GM12801 (cell line): ENCODE results near the gene AMZ2.

Source experiments
- CTCF ChIP-seq: IDR thresholded peaks from one replicate; pipeline ENCODE4 v1.5.1; 2011; ENCODE audit warnings: control low read depth; ENCODE audit not compliant: insufficient read length; ENCODE audit errors: extremely low read depth

Gene AMZ2

GRCh38 chr17:68291836-68292688 is 44.2 kb downstream of the AMZ2 start:
- TF ChIP-seq CTCF: no peak

GRCh38 chr17:68292689-68293040 is 44.8 kb downstream of the AMZ2 start:
- TF ChIP-seq CTCF: no peak

GRCh38 chr17:68293490-68294195 is 45.8 kb downstream of the AMZ2 start:
- no peak for TF ChIP-seq CTCF

GRCh38 chr17:68294196-68294555 is 46.3 kb downstream of the AMZ2 start:
- no peak for TF ChIP-seq CTCF

- TF ChIP-seq CTCF: no peak
These were observed 46.8 kb downstream of the AMZ2 start for GRCh38 chr17:68294617-68295016.

GRCh38 chr17:68295086-68295485 is 47.2 kb downstream of the AMZ2 start:
- TF ChIP-seq CTCF: no peak

- TF ChIP-seq CTCF: no peak
These were observed 48.7 kb downstream of the AMZ2 start for GRCh38 chr17:68296217-68297191.
